Liver (tissue), 9 donors: ENCODE measurements around the gene TAF11L13. TPM values are rescaled to one million over a fixed set of nuclear protein-coding genes. Genes with fewer than 3 reads are reported as not detected.

ENCODE experiments used
- DNase-seq: peaks from one replicate; pipeline ENCODE4 v3.0.0-alpha.2; 2017; ENCODE audit warnings: low spot score
- H3K27ac ChIP-seq, 2 donors: one replicate each; pipeline ENCODE4 v1.7.0; 2013; ENCODE audit warnings: inconsistent platforms in 2 of 2, low read length in 2 of 2, control low read depth in 1 of 2, low read depth in 1 of 2, mild to moderate bottlenecking in 1 of 2
- H3K27me3 ChIP-seq, 4 donors: one replicate each; pipeline versions ENCODE4 v1.6.1 to v1.7.0; 2013; ENCODE audit warnings: low read length in 3 of 4, inconsistent platforms in 1 of 4, mild to moderate bottlenecking in 1 of 4, moderate library complexity in 1 of 4; ENCODE audit not compliant: control insufficient read depth in 4 of 4, insufficient read depth in 4 of 4
- H3K36me3 ChIP-seq, 4 donors: one replicate each; pipeline versions ENCODE4 v1.6.1 to v1.7.0; 2013; ENCODE audit warnings: low read length in 3 of 4, mild to moderate bottlenecking in 3 of 4, low read depth in 1 of 4, moderate library complexity in 1 of 4; ENCODE audit not compliant: control insufficient read depth in 4 of 4, insufficient read depth in 3 of 4
- H3K4me1 ChIP-seq, 4 donors: one replicate each; pipeline versions ENCODE4 v1.6.1 to v1.7.0; 2013; ENCODE audit warnings: low read length in 3 of 4, mild to moderate bottlenecking in 3 of 4, moderate library complexity in 1 of 4; ENCODE audit not compliant: control insufficient read depth in 4 of 4, insufficient read depth in 4 of 4
- H3K4me3 ChIP-seq, 3 donors: one replicate each; pipeline versions ENCODE4 v1.6.1 to v1.7.0; 2013; ENCODE audit warnings: low read length in 3 of 3, control low read depth in 1 of 3, low read depth in 1 of 3, mild to moderate bottlenecking in 1 of 3
- H3K9ac ChIP-seq, 2 donors: one replicate each; pipeline ENCODE4 v1.7.0; 2013; ENCODE audit warnings: low read length in 2 of 2, mild to moderate bottlenecking in 2 of 2, moderate library complexity in 2 of 2, control low read depth in 1 of 2, low read depth in 1 of 2
- H3K9me3 ChIP-seq, 4 donors: one replicate each; pipeline versions ENCODE4 v1.6.1 to v1.7.0; 2013; ENCODE audit warnings: low read length in 3 of 4; ENCODE audit not compliant: control insufficient read depth in 4 of 4
- EGR1 ChIP-seq, 2 donors: IDR thresholded peaks; 2 replicates each; pipeline ENCODE4 v1.6.1; 2016 to 2018; ENCODE audit warnings: antibody characterized with exemption in 2 of 2, low read depth in 2 of 2
- FOXA1 ChIP-seq: IDR thresholded peaks from 2 replicates; pipeline ENCODE4 v1.6.1; 2016; ENCODE audit warnings: antibody characterized with exemption
- FOXA2 ChIP-seq: IDR thresholded peaks from 2 replicates; pipeline ENCODE4 v1.6.1; 2016; ENCODE audit warnings: antibody characterized with exemption
- HNF4A ChIP-seq, 2 donors: conservative IDR thresholded peaks; 2 replicates each; pipeline ENCODE4 v1.6.1; 2016; ENCODE audit warnings: antibody characterized with exemption in 2 of 2, mild to moderate bottlenecking in 2 of 2
- HNF4G ChIP-seq: IDR thresholded peaks from 2 replicates; pipeline ENCODE4 v1.6.1; 2016; ENCODE audit warnings: antibody characterized with exemption
- JUND ChIP-seq, 2 donors: IDR thresholded peaks; 2 replicates each; pipeline ENCODE4 v1.6.1; 2016; ENCODE audit warnings: antibody characterized with exemption in 2 of 2
- NR2F2 ChIP-seq: IDR thresholded peaks from 2 replicates; pipeline ENCODE4 v1.6.1; 2016; ENCODE audit warnings: antibody characterized with exemption
- RAD21 ChIP-seq, 2 donors: IDR thresholded peaks; 2 replicates each; pipeline ENCODE4 v1.6.1; 2016; ENCODE audit warnings: antibody characterized with exemption in 2 of 2, mild to moderate bottlenecking in 2 of 2
- SP1 ChIP-seq: IDR thresholded peaks from 2 replicates; pipeline ENCODE4 v1.6.1; 2018; ENCODE audit warnings: antibody characterized with exemption, mild to moderate bottlenecking
- TAF1 ChIP-seq: conservative IDR thresholded peaks from 2 replicates; pipeline ENCODE4 v1.6.1; 2016; ENCODE audit warnings: antibody characterized with exemption, mild to moderate bottlenecking
- YY1 ChIP-seq: IDR thresholded peaks from 2 replicates; pipeline ENCODE4 v1.6.1; 2016; ENCODE audit warnings: antibody characterized with exemption, mild to moderate bottlenecking
- WGBS: extraction: QIAGEN DNeasy Blood & Tissue Kit; methylation state at CpG from one replicate; pipeline ENCODE4 v1.1.7; 2013; 5-methylcytosine and 5-hydroxymethylcytosine counted together
- polyA plus RNA-seq, 2 donors: library from polyadenylated mRNA; stranded (reverse) in 1 of 2; unstranded in 1 of 2; fragments of 200-250 nt in 1 of 2; fragments of >200 nt in 1 of 2; fragmentation: Nextera tagmentation in 1 of 2; extraction: Ambion mirVana in 1 of 2; gene quantifications; one replicate each; pipeline versions ENCODE4 v1.2.1 to v1.2.3, GENCODE V29; 2013 to 2015
- total RNA-seq, 2 donors: library from RNA; depleted of rRNA; stranded (reverse); fragments of >200 nt; gene quantifications; one replicate each; pipeline ENCODE4 v1.2.3, GENCODE V29; 2014
- TF ChIP-seq, protein P1 (sequence below): IDR thresholded peaks from 2 replicates; pipeline ENCODE4 v1.6.1; 2016; ENCODE audit warnings: antibody characterized with exemption
- TF ChIP-seq, protein P2 (sequence below): fragments of 150-350 bp; IDR thresholded peaks from 2 replicates; pipeline ENCODE4 v1.5.1; 2017; ENCODE audit warnings: improper control_type of control experiment, low read depth, low read length; ENCODE audit not compliant: missing input control
- TF ChIP-seq, protein P3 (sequence below): IDR thresholded peaks from 2 replicates; pipeline ENCODE4 v1.6.1; 2016; ENCODE audit warnings: antibody characterized with exemption, mild to moderate bottlenecking
- donor health status: healthy.
- donor health status: healthy.
- donor health status: healthy.
- donor health status: healthy.
- donor health status: healthy.

The TAF11L13 gene
- total and polyA plus RNA-seq, 4 donors, result not detected

DNA sequence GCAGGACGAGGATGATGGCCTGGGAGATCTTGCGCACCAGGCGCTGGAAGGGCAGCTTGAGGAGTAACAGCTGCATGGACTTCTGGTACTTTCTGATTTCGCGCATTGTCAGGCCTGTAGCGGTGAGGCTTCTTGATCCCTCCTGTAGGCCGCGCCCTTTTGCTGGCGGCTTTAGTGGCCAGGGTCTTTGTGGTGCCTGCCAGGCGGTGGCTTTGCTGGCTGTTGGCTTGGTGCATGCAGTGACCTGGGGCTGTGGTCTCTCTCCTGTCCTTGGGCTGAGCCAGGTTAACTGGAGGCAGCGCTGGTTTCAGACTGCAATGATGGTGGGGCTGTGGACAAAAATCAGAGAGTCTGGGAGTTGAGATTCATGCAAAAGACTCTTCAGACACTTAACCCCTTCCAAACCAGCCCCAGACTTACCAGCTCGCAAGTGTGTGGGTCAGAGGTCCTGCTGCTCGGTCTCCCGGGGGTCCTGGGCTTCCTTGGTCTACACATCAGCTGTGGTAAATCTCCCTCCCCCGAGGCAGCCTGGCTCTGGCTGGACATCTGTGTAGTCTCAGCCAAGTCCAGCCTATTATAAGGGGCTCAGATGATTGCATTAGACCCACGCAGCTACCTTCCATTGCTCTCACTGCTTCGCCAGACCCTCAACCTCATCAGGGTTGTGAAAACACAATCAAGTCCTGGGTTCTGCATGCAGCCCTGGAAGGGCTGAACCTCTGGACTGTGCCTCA, 16.8 kb upstream of the TAF11L13 start:
- Histone ChIP-seq H3K9ac (no peak overlapping the region), H3K27ac (no peak overlapping the region), H3K27me3 (no peaks in the 10 kb centered on the region), H3K9me3 (no peaks in the 10 kb centered on the region), H3K4me3 (no peak overlapping the region), H3K4me1 (no peaks in the 10 kb centered on the region), H3K36me3 (no peaks in the 10 kb centered on the region)
- DNase-seq, result no peak
- TF ChIP-seq HNF4A (conservative IDR thresholded peaks at IDR 0.05), result no peak
- no peak for TF ChIP-seq NR2F2
- no peak for TF ChIP-seq FOXA1
- TF ChIP-seq, protein P1, sequence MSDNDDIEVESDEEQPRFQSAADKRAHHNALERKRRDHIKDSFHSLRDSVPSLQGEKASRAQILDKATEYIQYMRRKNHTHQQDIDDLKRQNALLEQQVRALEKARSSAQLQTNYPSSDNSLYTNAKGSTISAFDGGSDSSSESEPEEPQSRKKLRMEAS, result no peak
- no peak for TF ChIP-seq HNF4G
- TF ChIP-seq EGR1 (IDR thresholded peaks at IDR 0.05; ENCODE audit: low read depth in 2 of 2), result no peak
- TF ChIP-seq RAD21 (IDR thresholded peaks at IDR 0.05), result no peak
- TF ChIP-seq TAF1, result no peak
- no peak for TF ChIP-seq YY1
- TF ChIP-seq, protein P2, sequence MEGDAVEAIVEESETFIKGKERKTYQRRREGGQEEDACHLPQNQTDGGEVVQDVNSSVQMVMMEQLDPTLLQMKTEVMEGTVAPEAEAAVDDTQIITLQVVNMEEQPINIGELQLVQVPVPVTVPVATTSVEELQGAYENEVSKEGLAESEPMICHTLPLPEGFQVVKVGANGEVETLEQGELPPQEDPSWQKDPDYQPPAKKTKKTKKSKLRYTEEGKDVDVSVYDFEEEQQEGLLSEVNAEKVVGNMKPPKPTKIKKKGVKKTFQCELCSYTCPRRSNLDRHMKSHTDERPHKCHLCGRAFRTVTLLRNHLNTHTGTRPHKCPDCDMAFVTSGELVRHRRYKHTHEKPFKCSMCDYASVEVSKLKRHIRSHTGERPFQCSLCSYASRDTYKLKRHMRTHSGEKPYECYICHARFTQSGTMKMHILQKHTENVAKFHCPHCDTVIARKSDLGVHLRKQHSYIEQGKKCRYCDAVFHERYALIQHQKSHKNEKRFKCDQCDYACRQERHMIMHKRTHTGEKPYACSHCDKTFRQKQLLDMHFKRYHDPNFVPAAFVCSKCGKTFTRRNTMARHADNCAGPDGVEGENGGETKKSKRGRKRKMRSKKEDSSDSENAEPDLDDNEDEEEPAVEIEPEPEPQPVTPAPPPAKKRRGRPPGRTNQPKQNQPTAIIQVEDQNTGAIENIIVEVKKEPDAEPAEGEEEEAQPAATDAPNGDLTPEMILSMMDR, result no peak
- TF ChIP-seq FOXA2, result no peak
- TF ChIP-seq SP1, result no peak
- TF ChIP-seq, protein P3, sequence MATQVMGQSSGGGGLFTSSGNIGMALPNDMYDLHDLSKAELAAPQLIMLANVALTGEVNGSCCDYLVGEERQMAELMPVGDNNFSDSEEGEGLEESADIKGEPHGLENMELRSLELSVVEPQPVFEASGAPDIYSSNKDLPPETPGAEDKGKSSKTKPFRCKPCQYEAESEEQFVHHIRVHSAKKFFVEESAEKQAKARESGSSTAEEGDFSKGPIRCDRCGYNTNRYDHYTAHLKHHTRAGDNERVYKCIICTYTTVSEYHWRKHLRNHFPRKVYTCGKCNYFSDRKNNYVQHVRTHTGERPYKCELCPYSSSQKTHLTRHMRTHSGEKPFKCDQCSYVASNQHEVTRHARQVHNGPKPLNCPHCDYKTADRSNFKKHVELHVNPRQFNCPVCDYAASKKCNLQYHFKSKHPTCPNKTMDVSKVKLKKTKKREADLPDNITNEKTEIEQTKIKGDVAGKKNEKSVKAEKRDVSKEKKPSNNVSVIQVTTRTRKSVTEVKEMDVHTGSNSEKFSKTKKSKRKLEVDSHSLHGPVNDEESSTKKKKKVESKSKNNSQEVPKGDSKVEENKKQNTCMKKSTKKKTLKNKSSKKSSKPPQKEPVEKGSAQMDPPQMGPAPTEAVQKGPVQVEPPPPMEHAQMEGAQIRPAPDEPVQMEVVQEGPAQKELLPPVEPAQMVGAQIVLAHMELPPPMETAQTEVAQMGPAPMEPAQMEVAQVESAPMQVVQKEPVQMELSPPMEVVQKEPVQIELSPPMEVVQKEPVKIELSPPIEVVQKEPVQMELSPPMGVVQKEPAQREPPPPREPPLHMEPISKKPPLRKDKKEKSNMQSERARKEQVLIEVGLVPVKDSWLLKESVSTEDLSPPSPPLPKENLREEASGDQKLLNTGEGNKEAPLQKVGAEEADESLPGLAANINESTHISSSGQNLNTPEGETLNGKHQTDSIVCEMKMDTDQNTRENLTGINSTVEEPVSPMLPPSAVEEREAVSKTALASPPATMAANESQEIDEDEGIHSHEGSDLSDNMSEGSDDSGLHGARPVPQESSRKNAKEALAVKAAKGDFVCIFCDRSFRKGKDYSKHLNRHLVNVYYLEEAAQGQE, result no peak
- 89% methylated on average over 17 of the region's 17 CpGs for WGBS

DNA sequence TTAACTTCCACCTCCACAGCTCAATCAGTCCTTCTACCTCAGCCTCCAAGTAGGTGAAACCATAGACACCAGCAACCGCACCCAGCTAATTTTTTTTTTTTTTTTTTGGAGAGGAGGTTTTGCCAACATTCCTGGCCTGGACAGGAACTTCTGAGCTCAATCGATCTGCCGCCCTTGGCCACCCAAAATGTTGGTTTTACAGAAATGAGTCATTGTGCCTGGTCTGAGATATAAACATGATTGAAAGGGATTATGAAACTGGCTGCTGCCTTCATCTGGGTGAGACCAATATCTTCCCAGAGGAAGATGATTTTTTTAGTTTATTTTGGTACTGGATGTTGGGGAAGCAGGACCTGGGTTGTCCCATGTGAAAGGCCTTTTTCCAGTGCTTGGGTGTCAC, 12.5 kb upstream of the TAF11L13 start:
- no peak overlapping the region for H3K9ac ChIP-seq
- no peaks in the 10 kb centered on the region for H3K4me1 ChIP-seq
- no peaks in the 10 kb centered on the region for H3K36me3 ChIP-seq
- WGBS, result 79% methylated on average over 3 of the region's 3 CpGs
- H3K27ac ChIP-seq, result no peak overlapping the region
- H3K9me3 ChIP-seq, result no peaks in the 10 kb centered on the region
- H3K27me3 ChIP-seq, result no peaks in the 10 kb centered on the region
- DNase-seq, result no peak
- H3K4me3 ChIP-seq, result no peak overlapping the region
- TF ChIP-seq JUND (IDR thresholded peaks at IDR 0.05), result no peak
